Nephron (organoid): ENCODE data around the gene ELP2.
A peak's percentile ranks its signal among the peaks of the same experiment; 100 is the strongest.

ENCODE experiments used
- H3K27ac Mint-ChIP-seq, 3 experiments: 2 replicates each; pipeline ENCODE4 v1.8.0; 2020; ENCODE audit warnings: mixed read lengths in 3 of 3, mild to moderate bottlenecking in 2 of 3, moderate library complexity in 1 of 3
- H3K27me3 Mint-ChIP-seq: 2 replicates; pipeline ENCODE4 v1.8.0; 2021; ENCODE audit warnings: low read depth, mild to moderate bottlenecking, moderate library complexity, mixed read lengths
- H3K36me3 Mint-ChIP-seq: 2 replicates; pipeline ENCODE4 v1.8.0; 2020; ENCODE audit warnings: low read depth, mixed read lengths
- H3K4me1 Mint-ChIP-seq: 2 replicates; pipeline ENCODE4 v1.8.0; 2020; ENCODE audit warnings: mixed read lengths
- H3K4me3 Mint-ChIP-seq, 3 experiments: 2 replicates each; pipeline ENCODE4 v1.8.0; 2020; ENCODE audit warnings: mild to moderate bottlenecking in 3 of 3, mixed read lengths in 3 of 3, moderate library complexity in 2 of 3
- H3K9me3 Mint-ChIP-seq: 2 replicates; pipeline ENCODE4 v1.8.0; 2020; ENCODE audit warnings: mixed read lengths
- TF ChIP-seq, protein P1 (sequence below), 3 experiments: fragments of 200-600 bp; sonication (generic); IDR thresholded peaks; one replicate each; pipeline ENCODE4 v1.5.0; 2021; ENCODE audit warnings: antibody characterized with exemption in 3 of 3; ENCODE audit not compliant: unreplicated experiment in 3 of 3

Gene ELP2

DNA sequence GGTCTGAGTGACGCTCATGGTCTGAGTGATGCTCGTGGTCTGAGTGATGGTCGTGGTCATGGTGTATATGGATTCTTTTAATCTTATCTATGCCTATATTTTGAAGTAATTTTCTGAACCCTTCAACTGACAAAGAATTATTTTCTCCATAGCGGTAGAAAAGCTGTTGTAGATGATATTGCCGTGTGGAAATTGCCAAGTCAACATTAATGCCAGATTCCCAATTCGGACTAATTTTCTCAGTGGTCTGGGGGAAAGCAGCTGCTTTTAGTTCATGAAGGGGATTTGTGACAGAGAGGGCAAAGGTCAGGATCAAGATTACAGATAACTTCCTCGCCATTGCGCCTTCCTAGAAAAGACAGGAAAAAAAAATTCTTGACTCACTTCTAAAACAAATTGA lies 3.0 kb upstream of the ELP2 start:
- TF ChIP-seq, protein P1, sequence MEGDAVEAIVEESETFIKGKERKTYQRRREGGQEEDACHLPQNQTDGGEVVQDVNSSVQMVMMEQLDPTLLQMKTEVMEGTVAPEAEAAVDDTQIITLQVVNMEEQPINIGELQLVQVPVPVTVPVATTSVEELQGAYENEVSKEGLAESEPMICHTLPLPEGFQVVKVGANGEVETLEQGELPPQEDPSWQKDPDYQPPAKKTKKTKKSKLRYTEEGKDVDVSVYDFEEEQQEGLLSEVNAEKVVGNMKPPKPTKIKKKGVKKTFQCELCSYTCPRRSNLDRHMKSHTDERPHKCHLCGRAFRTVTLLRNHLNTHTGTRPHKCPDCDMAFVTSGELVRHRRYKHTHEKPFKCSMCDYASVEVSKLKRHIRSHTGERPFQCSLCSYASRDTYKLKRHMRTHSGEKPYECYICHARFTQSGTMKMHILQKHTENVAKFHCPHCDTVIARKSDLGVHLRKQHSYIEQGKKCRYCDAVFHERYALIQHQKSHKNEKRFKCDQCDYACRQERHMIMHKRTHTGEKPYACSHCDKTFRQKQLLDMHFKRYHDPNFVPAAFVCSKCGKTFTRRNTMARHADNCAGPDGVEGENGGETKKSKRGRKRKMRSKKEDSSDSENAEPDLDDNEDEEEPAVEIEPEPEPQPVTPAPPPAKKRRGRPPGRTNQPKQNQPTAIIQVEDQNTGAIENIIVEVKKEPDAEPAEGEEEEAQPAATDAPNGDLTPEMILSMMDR (IDR thresholded peaks at IDR 0.05; ENCODE audit: unreplicated experiment in 3 of 3): no peak
- peak overlapping the region in 1 of 3 experiments; percentile 37 for H3K27ac Mint-ChIP-seq
- H3K4me3 Mint-ChIP-seq: peak overlapping the region; percentile 68 to 79 (median 78)
- no peaks in the 10 kb centered on the region for H3K9me3 Mint-ChIP-seq
- H3K27me3 Mint-ChIP-seq: no peaks in the 10 kb centered on the region
- H3K36me3 Mint-ChIP-seq: peaks cover 56% of the 10 kb centered on the region
- H3K4me1 Mint-ChIP-seq: peaks cover 23% of the 10 kb centered on the region

DNA sequence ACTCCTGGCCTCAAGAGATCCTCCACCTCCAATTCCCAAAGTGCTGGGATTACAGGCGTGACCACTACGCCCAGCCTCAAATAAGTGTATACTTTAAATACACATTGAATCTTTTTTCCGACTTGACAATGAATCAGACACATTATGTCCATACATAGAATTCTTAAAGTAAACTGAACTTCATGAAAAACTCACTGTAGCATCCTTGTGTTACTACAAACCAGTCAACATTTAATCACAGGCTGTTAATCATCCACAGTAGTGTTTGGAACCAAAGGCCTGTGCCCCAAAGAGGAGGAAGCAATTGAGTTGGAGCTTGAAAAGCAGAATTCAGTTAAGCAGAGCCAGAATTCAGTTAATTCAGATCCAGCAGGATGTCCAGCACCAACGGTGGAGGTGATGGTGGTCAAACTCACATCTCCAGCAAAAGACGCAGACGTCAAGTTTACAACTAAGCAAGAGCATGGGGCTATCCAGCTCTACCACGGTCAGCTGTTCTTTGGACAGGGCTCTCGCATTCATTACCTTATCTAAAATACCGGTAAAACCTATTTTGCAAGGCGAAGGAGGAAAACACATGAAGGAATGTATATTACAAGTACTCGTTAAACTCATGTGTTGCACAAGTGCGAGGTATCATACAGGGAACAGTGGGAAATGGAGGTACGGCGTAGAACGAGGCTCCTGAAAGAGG lies 1.7 kb upstream of the ELP2 start:
- H3K36me3 Mint-ChIP-seq: peaks cover 48% of the 10 kb centered on the region
- TF ChIP-seq, protein P1 (IDR thresholded peaks at IDR 0.05; ENCODE audit: unreplicated experiment in 3 of 3): no peak
- H3K27me3 Mint-ChIP-seq: no peaks in the 10 kb centered on the region
- no peaks in the 10 kb centered on the region for H3K9me3 Mint-ChIP-seq
- peak overlapping the region; percentile 90 to 96 (median 92) for H3K4me3 Mint-ChIP-seq
- peak overlapping the region; percentile 80 to 99 (median 98) for H3K27ac Mint-ChIP-seq
- peaks cover 34% of the 10 kb centered on the region for H3K4me1 Mint-ChIP-seq

DNA sequence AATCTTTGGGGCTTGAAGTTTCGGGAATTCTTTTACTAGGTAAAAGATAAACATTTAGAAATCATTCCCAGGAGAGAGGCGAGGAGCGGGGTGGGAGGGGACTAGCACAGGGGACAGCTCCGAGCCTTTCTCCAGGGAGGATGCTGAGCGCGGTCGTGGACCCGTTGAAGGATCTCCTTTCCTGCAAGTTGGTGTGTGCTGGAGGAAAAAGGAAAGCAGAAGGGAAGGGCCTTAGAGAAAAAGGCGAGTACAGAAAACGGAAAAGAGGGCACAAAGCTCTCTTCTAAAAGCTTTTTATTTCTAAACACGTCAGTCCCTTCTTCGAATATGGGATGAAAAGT lies 1.2 kb upstream of the ELP2 start:
- H3K27ac Mint-ChIP-seq: peak overlapping the region; percentile 80 to 99 (median 98)
- no peaks in the 10 kb centered on the region for H3K9me3 Mint-ChIP-seq
- H3K4me3 Mint-ChIP-seq: peak overlapping the region; percentile 90 to 96 (median 92)
- peaks cover 44% of the 10 kb centered on the region for H3K36me3 Mint-ChIP-seq
- no peaks in the 10 kb centered on the region for H3K27me3 Mint-ChIP-seq
- TF ChIP-seq, protein P1 (IDR thresholded peaks at IDR 0.05; ENCODE audit: unreplicated experiment in 3 of 3): no peak
- H3K4me1 Mint-ChIP-seq: peaks cover 34% of the 10 kb centered on the region

DNA sequence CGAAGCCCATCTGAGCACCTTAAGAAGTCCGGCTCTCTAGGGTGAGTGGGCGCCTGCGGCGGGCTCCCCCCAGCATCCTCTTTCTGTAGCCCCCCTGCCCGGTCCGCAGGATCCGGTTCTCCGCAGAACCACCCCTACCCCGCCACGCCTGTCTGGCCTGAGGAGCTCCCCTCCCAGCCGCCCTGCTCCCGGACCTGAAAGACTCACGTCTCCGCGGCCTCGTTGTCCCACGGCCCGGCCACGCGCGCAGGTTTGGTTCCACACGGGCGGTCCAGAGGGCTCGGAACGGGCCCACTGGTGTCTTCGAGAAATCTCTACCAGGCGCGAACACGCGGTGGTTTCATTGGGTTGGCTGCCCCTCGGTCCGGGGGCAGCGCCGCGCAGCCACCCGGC lies 796 bp upstream of the ELP2 start:
- peaks cover 41% of the 10 kb centered on the region for H3K36me3 Mint-ChIP-seq
- peaks cover 34% of the 10 kb centered on the region for H3K4me1 Mint-ChIP-seq
- TF ChIP-seq, protein P1 (IDR thresholded peaks at IDR 0.05; ENCODE audit: unreplicated experiment in 3 of 3): no peak
- H3K27ac Mint-ChIP-seq: peak overlapping the region; percentile 98 to 99 (median 98)
- no peaks in the 10 kb centered on the region for H3K9me3 Mint-ChIP-seq
- H3K27me3 Mint-ChIP-seq: no peaks in the 10 kb centered on the region
- H3K4me3 Mint-ChIP-seq: peak overlapping the region; percentile 90 to 96 (median 92)

DNA sequence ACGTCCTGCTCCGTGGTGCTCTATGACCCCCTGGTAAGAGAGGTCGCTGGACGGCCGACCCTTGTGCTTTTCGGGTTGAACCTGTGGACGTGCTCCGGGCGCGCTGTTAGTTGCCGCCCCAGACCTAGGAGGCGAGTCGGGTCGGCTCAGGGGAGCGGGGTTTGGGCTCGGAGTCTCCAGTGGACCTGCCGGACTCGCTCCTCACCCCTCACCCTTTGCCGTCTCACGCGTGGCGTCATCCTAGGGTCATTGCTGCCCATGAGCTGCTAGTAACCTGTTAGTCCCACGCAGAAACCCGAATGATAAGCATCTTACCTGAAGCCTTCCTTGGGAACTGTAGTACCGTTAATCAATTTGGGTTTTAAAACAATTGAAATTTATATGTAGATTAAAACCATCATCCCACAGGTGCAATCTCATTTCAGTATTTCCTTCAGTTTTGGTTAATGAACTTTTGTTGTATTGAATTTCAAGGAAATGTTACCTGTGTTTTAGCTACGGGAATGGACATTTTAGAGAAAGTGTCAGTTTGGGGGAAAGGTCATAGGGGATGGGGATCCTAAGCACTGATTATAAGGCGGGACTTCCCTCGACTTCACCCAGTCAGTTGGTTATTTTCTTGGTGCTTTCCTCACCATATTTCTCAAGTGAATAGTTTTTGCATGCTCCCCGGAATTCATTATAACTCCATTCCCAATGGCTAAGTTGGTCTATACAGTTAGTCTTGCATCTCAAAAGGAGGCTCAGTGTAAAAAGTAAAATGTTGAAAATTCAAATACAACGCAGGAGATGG lies 536 bp downstream of the ELP2 start:
- TF ChIP-seq, protein P1 (IDR thresholded peaks at IDR 0.05; ENCODE audit: unreplicated experiment in 3 of 3): no peak
- peak overlapping the region; percentile 90 to 96 (median 92) for H3K4me3 Mint-ChIP-seq
- H3K36me3 Mint-ChIP-seq: peaks cover 30% of the 10 kb centered on the region
- peaks cover 34% of the 10 kb centered on the region for H3K4me1 Mint-ChIP-seq
- peak overlapping the region; percentile 98 to 99 (median 98) for H3K27ac Mint-ChIP-seq
- H3K9me3 Mint-ChIP-seq: no peaks in the 10 kb centered on the region
- H3K27me3 Mint-ChIP-seq: no peaks in the 10 kb centered on the region
